ENCODE data around the gene MIER2.
"Not testable (repeated sequence)": the region's sequence is repeated elsewhere in the genome, so short reads cannot be mapped to it uniquely, and the experiment has no call there.

The MIER2 gene, protein sequence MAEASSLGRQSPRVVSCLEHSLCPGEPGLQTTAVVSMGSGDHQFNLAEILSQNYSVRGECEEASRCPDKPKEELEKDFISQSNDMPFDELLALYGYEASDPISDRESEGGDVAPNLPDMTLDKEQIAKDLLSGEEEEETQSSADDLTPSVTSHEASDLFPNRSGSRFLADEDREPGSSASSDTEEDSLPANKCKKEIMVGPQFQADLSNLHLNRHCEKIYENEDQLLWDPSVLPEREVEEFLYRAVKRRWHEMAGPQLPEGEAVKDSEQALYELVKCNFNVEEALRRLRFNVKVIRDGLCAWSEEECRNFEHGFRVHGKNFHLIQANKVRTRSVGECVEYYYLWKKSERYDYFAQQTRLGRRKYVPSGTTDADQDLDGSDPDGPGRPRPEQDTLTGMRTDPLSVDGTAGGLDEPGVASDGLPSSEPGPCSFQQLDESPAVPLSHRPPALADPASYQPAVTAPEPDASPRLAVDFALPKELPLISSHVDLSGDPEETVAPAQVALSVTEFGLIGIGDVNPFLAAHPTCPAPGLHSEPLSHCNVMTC

GRCh38 chr19:344625-345319, at the start of gene MIER2:
MIER2 (minus strand) TSS chr19:344796; CDS start chr19:344782, 14 bp downstream.
- DNase-seq (ENCODE audit: low spot score) = peak; percentile 99

- not testable (repeated sequence) for DNase-seq (ENCODE audit: low spot score)
Observed at GRCh38 chr19:393560-393959, 49.0 kb upstream of the MIER2 start.

- DNase-seq (ENCODE audit: low spot score) = no peak
Observed at GRCh38 chr19:392375-392970, 47.9 kb upstream of the MIER2 start.

GRCh38 chr19:391726-392374, 47.3 kb upstream of the MIER2 start:
- DNase-seq (ENCODE audit: low spot score) = no peak

- DNase-seq (ENCODE audit: low spot score) = no peak
Observed at GRCh38 chr19:391207-391557, 46.6 kb upstream of the MIER2 start.

- no peak for DNase-seq (ENCODE audit: low spot score)
Observed at GRCh38 chr19:390386-391206, 46.0 kb upstream of the MIER2 start.

DNA sequence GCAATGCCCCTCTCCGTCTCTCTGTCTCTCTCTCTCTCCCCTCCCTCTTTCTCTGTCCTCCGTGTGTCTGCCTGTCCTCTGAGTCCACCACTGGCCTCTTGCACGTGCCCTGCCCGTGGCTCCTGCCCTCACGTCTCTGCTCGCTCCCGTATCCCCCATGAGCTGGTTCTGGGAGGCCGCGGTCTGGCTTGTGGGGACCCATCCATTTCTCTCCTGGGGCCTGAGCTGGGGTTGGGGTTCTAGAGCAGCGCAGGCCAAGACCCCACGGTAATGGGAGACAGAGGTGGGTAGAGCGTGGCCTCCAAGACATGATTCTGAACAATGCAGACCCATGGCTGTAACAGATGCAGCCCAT, 45.3 kb upstream of the MIER2 start:
- DNase-seq (ENCODE audit: low spot score) = no peak

GRCh38 chr19:389255-389934, 44.8 kb upstream of the MIER2 start:
- DNase-seq (ENCODE audit: low spot score) = no peak

DNA sequence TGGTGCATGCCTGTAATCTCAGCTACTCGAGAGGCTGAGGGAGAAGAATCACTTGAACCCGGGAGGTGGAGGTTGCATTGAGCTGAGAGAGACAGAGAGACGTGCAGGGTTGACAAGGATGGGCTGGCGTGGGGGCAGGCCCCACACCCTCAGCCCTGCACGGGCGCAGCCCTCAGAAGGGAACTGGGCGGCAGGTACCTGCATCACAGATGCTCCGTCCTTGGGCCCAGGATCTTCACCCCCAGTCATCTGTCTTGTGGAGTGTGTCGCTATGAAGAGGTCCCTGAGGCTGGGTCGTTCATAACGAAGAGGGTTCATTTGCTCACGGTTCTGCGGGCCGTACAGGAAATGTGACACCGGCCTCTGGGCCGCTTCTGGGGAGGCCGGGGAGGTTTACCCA, 44.1 kb upstream of the MIER2 start:
- no peak for DNase-seq (ENCODE audit: low spot score)

DNA sequence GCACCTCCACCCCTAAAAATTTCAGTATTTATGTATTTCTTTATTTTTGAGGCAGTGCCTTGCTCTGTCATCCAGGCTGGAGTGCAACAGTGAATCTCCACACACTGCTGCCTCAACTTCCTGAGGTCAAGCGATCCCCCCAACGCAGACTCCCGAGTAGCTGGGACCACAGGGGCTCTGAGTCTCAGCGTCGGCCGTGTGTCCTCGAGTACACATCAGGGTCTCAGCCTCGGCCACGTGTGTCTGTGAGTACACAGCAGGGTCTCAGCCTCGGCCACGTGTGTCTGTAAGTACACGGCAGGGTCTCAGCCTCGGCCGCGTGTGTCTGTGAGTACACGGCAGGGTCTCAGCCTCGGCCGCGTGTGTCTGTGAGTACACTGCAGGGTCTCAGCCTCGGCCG, 43.2 kb upstream of the MIER2 start:
- no peak for DNase-seq (ENCODE audit: low spot score)

- DNase-seq (ENCODE audit: low spot score) = not testable (repeated sequence)
Observed at GRCh38 chr19:386632-387301, 42.2 kb upstream of the MIER2 start.

DNA sequence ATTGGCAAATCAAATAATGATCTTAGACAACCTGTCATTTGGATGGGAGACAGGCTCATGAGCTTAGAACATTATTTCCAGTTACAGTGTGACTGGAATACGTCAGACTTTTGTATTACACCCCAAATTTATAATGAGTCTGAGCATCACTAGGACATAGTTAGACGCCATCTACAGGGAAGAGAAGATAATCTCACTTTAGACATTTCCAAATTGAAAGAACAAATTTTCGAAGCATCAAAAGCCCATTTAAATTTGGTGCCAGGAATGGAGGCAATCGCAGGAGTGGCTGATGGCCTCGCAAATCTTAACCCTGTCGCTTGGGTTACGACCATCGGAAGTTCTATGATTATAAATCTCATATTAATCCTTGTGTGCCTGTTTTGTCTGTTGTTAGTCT, 41.6 kb upstream of the MIER2 start:
- not testable (repeated sequence) for DNase-seq (ENCODE audit: low spot score)

GRCh38 chr19:384799-385169, 40.2 kb upstream of the MIER2 start:
- no peak for DNase-seq (ENCODE audit: low spot score)

- no peak for DNase-seq (ENCODE audit: low spot score)
Observed at GRCh38 chr19:383922-384798, 39.6 kb upstream of the MIER2 start.

DNA sequence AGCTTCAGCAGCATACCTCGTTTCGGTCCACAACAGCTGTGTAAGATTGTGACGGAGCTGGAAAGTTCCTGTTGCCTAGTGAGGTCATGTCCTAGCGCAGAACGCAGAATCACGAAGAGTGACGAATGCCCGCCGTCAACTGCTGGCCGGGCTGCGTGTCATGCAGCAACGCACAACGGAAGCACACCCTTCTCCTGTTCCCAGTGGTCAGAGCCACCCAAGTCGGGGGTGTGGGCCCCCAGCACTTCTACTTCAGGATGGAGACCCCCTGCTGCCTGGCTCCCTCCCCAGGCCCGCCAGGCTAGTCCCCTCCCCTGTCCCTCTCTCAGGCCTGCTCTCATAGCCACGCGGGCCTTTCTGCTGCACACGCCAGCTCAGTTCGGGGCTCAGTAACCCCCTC, 38.4 kb upstream of the MIER2 start:
- no peak for DNase-seq (ENCODE audit: low spot score)

- not testable (repeated sequence) for DNase-seq (ENCODE audit: low spot score)
Observed at GRCh38 chr19:382578-382977, 38.0 kb upstream of the MIER2 start.

GRCh38 chr19:381901-382300, 37.3 kb upstream of the MIER2 start:
- not testable (repeated sequence) for DNase-seq (ENCODE audit: low spot score)

- DNase-seq (ENCODE audit: low spot score) = not testable (repeated sequence)
Observed at GRCh38 chr19:380618-381219, 36.1 kb upstream of the MIER2 start.

- no peak for DNase-seq (ENCODE audit: low spot score)
Observed at GRCh38 chr19:379796-380195, 35.2 kb upstream of the MIER2 start.
